GM18526 (cell line): ENCODE data around the gene BLCAP.

Experiments used
- POLR2A ChIP-seq: IDR thresholded peaks from 3 replicates; pipeline ENCODE4 v1.6.1; 2011; ENCODE audit not compliant: insufficient read length; ENCODE audit errors: extremely low read depth

BLCAP gene

DNA sequence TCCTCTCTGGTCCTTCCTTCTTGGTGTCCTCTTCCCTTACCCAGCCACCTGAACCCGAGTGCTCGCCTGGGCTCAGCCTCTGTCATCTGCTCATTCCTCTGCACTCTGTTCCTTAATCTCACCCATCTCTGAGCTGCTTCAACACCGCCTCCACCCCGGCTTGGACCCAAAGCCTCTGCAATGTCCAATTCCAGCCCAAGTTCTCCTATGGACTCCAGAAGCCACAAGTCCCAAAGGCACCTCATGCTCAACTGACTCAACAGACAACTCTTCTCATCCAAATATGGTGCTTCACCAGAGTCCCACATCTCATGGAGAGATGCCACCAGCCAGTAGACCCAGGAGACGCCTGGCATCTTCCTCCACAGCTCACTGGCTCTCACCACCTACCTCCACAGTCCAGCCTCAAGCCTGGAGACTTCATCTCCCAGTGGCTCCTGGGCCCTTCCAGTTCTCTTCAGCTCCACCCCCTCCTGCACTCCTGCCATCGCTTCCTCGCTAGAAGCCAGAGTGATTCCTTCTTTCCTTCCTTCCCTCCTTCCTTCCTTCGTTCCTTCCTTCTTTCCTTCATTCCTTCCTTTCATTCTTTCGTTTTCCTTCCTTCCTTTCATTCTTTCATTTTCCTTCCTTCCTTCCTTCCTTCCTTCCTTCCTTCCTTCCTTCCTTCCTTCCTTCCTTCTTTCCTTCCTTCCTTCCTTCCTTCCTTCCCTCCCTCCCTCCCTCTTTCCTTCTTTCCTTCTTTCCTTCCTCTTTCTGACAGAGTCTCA is 47.6 kb downstream of the BLCAP start:
- no peak for TF ChIP-seq POLR2A

DNA sequence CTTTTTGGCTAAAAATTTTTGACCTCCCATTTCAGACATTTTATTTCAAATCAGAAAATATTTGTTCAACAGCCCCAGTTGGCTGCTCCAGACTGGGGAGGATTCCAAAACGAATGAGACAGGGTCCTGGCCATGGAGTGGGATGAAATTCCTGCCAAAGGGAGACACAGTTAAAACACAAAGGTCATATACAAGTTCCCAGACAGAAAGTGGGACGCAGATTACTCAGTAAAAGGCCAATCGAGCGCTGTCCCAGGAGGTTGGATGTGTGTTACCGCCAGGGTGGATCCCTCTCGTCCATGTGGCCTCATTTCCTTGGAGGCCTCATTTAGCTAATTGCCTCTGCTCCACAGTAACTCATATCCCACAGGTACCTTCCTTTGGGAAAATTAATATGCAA is 48.4 kb downstream of the BLCAP start:
- no peak for TF ChIP-seq POLR2A

GRCh38 chr20:37477041-37477440 is 50.6 kb downstream of the BLCAP start:
- no peak for TF ChIP-seq POLR2A

GRCh38 chr20:37475252-37475651 is 52.4 kb downstream of the BLCAP start:
- TF ChIP-seq POLR2A: no peak

DNA sequence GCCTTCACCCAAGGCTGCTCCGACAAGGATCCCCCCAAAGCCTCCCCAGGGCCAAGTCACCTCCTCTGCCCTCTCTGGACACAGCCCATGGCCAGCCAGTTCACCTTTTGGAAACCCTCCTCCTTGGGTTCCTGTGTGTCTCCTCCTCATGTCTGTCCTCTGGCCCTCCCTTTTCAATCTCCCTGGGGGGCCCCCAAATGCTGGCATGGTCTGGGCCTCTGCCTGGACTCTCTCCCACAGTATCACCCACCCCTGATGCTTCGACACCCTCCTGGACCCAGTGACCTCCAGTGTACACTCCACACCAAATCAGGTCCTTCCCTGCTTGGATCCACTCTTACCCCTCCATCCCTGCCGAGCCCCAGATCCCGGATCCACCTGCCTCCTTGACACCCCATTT is 53.3 kb downstream of the BLCAP start:
- no peak for TF ChIP-seq POLR2A

GRCh38 chr20:37473249-37474000 is 54.3 kb downstream of the BLCAP start:
- TF ChIP-seq POLR2A: no peak

GRCh38 chr20:37471741-37472235 is 55.9 kb downstream of the BLCAP start:
- no peak for TF ChIP-seq POLR2A

GRCh38 chr20:37469531-37469930 is 58.1 kb downstream of the BLCAP start:
- no peak for TF ChIP-seq POLR2A

DNA sequence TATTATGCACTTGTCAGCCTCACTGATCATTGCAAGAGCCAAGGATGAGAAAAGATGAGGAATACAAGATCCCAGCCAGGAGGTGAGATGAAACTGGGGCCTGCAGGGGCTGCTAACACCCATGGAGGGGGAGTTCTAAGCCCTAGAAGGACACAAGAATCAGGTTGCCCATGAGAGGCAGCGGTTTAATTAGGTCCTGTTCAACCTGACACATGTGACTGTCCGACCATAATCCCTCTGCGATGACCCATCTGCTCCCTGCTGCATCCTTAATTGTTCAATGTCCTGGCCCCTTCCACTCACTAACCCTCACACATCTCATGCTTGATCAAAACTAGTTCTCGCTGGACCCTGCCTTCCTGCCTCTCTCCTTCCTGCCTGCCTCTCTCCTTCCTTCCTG is 58.8 kb downstream of the BLCAP start:
- no peak for TF ChIP-seq POLR2A
